DMS79 (cell line): ENCODE measurements around the gene SECISBP2.

Experiments
- DNase-seq: peaks from one replicate; lab custom pipeline; 2025; lab: John Stamatoyannopoulos, UW

SECISBP2 gene

DNA sequence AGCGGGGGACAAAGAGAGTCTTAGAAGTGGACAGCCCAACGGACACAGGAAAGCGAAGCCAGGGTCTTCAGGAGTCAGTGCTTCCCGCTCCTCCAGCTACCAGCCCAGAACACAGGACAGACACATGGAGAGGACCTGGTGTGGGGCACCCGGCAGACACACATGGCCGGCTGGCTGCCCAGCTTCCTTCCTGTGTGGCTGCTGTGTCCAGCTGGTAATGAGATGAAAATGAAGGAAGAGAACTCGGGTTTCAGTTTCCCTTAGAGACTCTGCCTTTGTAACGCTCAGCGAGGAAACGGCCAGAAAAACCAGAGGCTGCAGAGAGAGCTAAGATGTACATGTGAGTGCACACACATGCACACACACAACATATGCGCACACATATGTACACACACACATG, 87.5 kb downstream of the SECISBP2 start:
- DNase-seq: no peak

DNA sequence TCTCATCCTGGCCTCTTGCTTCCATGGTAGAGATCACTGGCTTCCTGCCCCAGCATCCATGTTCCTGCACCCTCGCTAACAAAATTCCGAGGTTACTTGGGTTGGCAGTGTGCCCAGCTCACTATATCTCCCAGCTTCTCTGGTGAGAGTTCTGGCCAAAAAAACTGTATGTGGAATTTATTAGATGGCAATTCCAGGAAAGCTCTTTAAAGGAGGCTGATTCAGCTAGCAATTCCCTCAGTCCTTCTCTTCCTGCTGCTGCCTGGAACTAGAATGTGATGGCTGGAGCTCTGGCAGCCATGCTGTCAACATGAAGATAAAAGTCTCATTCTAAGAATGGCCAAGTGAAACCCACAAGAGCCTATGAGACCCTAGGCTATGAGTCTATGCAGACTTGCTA, 88.8 kb downstream of the SECISBP2 start:
- no peak for DNase-seq

GRCh38 chr9:89408628-89409101, 90.4 kb downstream of the SECISBP2 start:
- no peak for DNase-seq
